GM12801 (cell line): Measurements from ENCODE around the gene LTK.

Experiments used
- TF ChIP-seq, protein P1 (sequence below): IDR thresholded peaks from one replicate; pipeline ENCODE4 v1.5.1; 2011; ENCODE audit warnings: control low read depth; ENCODE audit not compliant: insufficient read length; ENCODE audit errors: extremely low read depth

The LTK gene

GRCh38 chr15:41482110-41482877, 31.3 kb downstream of the LTK start:
- TF ChIP-seq, protein P1, sequence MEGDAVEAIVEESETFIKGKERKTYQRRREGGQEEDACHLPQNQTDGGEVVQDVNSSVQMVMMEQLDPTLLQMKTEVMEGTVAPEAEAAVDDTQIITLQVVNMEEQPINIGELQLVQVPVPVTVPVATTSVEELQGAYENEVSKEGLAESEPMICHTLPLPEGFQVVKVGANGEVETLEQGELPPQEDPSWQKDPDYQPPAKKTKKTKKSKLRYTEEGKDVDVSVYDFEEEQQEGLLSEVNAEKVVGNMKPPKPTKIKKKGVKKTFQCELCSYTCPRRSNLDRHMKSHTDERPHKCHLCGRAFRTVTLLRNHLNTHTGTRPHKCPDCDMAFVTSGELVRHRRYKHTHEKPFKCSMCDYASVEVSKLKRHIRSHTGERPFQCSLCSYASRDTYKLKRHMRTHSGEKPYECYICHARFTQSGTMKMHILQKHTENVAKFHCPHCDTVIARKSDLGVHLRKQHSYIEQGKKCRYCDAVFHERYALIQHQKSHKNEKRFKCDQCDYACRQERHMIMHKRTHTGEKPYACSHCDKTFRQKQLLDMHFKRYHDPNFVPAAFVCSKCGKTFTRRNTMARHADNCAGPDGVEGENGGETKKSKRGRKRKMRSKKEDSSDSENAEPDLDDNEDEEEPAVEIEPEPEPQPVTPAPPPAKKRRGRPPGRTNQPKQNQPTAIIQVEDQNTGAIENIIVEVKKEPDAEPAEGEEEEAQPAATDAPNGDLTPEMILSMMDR = no peak

DNA sequence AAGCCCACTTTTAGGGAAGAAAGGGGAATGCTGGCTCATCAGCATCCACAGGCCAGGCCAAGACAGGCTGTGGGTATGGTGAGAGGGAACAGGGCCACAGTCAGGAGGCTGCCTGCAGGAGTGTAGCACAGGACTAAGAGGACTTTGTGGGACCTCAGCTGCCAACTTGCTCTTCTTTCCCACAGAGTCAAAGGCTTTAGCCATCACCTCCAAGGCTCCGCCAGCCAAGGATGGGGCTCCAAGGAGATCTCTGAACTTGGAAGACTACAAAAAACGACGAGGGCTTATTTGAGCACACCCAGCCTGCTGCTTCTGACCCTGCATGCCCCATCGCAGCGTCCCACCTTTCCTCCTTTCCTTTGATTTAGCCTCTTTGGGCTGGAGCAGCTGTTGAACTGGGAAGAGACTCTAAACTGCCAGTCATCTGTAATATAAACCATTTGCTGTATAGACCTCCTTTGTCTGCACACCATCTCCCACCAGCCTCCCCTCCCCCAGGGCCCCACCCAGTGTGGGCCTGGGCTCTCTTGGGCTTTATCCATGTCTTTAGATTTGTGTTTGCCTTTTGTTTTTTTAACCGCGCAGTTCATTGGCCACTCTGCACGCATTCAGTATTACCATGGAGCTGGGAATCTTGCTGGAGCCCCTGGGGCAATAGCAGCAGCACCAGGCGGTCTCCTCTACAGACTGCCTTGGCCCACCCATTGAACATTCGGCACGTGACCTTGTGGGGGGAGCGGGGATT, 33.1 kb downstream of the LTK start:
- TF ChIP-seq, protein P1 = no peak

DNA sequence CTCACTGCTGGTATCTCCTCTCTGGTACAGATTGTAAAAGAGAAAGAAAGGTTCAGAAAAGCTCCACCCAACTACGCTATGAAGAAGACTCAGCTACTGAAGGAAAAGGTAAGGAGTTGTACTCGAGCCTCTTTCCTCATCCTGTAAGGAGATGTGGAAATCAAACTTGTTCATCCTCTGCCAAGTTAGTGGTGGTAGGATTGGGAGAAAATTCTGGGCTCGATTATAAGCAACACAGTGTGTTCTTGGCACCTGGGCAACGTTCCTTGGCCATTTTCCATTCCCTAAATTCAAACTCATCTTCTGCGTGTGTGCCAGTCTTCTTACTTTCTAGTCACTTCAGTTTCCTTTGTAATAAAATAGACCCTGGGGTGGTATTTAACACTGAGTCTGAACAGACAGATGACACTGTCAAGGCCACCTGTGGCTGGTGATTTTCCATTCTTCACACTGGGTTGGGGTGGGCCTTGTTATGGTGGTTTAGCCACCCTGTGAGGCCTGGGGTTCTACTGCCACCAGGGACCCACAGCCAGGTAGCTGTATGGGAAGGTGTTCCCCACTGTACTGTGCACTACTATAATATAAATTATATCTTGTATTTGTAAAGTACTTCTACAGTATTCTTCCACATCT, 37.1 kb downstream of the LTK start:
- TF ChIP-seq, protein P1 = no peak

GRCh38 chr15:41474941-41475340, 38.7 kb downstream of the LTK start:
- TF ChIP-seq, protein P1 = no peak

DNA sequence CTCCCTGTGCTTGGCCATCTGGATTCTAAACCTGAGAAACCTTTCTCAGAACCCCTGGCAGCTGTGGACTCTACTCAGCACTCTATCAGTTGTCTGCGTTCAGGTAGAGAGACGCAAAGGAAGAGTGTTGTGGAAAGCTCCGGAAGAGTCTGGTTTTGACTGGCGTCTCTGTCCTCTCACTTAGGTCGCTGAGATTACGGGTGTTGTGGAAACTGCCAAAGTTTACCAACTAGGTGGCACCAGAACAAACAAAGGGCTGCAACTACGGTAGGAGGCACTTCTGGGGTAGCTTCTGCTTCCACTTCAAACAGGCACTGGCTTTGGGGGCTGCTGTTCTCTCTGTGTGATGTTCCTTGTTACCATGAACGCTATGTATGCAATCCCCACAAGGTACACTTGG, 39.2 kb downstream of the LTK start:
- TF ChIP-seq, protein P1 = no peak

GRCh38 chr15:41473418-41473817, 40.2 kb downstream of the LTK start:
- TF ChIP-seq, protein P1 = no peak

DNA sequence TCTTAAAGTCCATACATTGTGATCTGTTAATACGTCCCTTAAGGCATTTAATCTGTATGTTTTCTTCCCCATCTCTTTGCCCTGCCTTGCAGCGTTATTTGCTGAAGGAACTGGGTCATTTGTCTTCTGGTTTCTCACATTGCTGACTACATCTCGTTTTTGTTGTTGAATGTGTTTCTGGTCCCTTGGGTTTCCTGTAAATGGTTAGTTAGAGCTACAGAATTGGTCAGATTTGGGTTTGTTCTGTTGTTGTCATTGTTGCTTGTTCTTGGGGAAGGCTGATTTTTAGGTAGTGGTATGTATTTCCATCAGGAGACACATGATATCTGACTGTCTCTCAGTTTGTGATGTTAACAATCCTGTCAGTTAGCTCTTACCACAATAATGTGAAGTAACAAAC, 46.9 kb downstream of the LTK start:
- TF ChIP-seq, protein P1 = no peak
